ENCODE results near the gene VAV1.
"Not testable (repeated sequence)": the region's sequence is repeated elsewhere in the genome, so short reads cannot be mapped to it uniquely, and the experiment has no call there.

The VAV1 gene

DNA sequence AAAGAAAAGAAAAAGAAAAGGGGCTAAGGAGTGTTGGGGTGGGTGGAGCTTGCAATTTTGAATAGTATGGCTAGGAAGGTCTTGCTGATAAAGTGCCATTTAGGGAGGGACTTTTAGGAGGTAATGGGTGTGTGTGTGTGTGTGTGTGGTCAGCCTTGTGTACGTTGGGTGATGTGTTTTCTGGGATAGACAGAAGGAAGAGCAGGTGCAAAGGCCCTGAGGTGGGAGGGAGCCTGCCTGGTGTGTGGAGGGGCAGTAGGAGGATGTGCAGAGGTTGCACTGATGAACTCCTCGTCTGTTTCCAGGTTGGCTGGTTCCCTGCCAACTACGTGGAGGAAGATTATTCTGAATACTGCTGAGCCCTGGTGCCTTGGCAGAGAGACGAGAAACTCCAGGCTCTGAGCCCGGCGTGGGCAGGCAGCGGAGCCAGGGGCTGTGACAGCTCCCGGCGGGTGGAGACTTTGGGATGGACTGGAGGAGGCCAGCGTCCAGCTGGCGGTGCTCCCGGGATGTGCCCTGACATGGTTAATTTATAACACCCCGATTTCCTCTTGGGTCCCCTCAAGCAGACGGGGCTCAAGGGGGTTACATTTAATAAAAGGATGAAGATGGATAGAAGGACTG lies 84.4 kb downstream of the VAV1 start:
- DNase-seq: no peak

DNA sequence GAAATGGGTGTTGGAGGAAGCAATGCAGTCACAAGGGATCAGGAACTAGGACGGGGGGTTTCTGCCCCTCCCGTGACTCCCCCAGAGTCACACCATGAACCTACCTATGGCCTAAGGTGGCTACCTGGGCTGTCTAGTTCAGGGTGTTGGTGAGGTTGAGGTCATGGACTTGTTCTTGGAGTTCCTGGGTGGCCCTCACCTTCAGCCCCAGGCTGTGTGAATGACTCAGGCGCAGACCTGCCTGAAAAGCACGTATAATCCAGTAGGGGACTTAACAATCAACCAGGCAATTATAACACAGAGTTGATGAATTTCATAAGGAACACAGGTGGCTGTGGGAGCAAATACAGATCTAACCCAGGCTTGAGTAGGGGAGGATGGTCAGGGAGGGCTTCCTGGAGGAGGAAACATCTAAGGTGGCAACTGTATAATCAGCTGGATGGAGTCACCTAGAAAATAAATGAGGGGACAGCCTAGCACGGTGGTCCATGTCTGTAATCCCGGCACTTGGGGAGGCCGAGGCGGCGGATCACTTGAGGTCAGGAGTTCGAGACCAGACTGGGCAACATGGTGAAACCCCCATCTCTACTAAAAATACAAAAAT lies 89.3 kb downstream of the VAV1 start:
- no peak for DNase-seq

DNA sequence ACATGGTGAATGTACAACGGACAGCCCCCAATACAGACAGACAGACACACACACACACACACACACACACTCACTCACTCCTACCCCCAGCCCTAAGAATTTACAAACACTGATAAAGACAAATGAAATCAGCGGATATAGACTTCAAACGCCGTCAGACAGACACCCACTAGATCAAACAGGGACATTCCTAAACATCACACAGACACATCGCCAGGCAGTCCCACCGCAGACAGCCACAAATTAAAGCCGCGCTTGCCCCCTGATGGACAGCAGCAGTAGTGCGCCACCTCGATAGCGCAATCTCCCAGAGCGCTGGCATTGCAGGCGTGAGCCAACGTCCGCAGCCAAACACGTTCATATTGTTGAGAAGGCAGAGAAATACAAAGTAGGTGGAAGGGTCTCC lies 90.2 kb downstream of the VAV1 start:
- DNase-seq: peak; percentile 29

DNA sequence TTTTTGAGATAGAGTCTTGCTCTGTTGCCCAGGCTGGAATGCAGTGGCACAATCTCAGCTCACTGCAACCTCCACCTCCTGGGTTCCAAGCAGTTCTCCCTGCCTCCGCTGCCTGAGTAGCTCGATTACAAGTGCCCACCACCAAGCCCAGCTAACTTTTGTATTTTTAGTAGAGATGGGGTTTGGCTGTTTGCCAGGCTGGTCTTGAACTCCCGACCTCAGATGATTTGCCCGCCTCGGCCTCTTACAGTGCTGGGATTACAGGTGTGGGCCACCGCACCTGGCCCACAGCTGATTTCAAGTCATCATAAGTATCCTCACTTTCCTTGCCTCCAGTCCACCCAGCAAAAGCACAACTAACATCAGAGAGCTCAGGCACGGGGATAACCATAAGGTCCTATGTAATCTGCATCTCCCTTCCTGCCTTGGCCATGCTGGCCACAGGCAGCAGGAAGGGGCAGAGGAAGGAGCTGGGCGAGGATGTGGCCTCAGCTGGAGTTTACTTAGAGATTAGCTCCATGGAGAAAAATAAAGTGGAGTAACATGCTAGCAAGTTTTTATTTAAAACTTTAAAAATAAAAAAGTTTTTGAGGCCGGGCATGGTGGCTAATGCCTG lies 91.9 kb downstream of the VAV1 start:
- no peak for DNase-seq

DNA sequence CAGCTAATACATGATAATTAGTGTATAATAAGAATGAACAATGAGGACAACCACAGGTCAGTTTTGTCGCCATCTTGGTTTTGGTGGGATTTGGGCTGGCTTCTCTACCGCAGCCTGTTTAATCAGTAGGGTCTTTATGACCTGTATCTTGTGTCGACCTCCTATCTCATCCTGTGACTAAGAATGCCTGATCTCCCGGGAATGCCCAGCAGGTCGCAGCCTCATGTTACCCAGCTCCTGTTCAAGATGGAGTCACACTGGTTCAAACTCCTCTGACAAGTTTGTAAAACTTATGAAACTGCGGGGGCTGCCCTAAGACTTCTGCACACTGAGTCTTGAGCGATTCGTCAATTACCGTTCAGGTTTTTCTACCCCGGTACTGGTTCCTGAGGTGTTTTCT lies 93.3 kb downstream of the VAV1 start:
- no peak for DNase-seq

DNA sequence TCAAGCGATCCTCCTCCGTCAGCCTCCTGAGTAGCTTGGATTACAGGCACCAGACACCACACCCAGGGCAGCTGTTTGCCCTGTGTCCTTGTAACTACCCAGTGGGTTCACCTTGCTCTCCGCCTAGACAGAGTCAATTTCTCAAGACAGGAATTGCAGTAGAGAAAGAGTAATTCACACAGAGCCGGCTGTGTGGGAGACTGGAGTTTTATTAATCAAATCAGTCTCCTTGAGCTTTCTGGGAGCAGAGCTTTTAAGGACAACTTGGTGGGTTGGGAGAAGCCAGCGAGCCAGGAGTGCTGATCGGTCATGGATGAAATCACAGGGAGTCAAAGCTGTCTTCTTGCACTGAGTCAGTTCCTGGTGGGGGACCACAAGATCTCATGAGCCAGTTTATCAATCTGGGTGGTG lies 94.2 kb downstream of the VAV1 start:
- DNase-seq: no peak

DNA sequence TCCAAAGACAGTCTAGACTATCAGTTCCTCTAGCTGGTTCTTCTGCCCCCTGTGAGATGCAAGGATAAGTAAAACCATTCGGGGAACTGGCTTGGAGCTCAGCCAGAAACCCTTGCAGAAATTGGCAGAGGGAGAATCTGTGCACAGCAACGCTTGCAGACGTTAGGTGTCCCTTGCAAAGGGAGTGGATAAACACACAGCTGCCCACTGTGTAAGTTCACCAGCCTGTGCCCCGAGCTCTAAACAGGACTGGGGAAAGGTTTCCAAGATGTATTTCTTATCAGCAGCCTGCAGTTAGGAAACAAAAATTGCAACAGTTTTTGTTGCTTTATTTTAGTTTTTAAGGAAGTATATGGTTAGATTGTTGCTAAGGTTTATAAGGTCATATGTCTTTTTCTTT lies 95.8 kb downstream of the VAV1 start:
- no peak for DNase-seq

DNA sequence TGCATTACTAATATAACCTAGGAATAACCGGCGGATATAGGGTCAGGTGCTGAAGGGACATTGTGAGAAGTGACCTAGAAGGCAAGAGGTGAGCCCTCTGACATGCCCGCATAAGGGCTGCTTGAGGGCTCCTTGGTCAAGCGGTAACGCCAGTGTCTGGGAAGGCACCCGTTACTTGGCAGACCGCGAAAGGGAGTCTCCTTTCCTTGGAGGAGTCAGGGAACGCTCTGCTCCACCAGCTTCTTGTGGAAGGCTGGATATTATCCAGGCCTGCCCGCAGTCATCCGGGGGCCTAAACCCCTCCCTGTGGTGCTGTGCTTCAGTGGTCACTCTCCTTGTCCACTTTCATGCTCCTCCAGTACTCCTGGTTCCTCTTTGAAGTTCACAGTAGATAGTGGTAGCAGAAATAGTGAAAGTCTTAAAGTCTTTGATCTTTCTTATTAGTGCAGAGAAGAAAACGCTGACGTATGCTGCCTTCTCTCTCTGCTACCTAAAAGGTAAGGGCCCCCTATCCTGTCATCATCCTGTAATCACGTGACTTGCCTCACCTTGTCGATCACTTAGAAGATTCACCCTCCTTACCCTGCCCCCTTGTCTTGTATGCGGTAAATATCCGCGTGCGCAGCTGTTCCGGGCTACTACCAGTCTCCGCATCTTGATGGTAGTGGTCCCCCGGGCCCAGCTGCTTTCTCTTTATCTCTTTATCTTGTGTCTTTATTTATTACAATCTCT lies 96.8 kb downstream of the VAV1 start:
- DNase-seq: not testable (repeated sequence)

DNA sequence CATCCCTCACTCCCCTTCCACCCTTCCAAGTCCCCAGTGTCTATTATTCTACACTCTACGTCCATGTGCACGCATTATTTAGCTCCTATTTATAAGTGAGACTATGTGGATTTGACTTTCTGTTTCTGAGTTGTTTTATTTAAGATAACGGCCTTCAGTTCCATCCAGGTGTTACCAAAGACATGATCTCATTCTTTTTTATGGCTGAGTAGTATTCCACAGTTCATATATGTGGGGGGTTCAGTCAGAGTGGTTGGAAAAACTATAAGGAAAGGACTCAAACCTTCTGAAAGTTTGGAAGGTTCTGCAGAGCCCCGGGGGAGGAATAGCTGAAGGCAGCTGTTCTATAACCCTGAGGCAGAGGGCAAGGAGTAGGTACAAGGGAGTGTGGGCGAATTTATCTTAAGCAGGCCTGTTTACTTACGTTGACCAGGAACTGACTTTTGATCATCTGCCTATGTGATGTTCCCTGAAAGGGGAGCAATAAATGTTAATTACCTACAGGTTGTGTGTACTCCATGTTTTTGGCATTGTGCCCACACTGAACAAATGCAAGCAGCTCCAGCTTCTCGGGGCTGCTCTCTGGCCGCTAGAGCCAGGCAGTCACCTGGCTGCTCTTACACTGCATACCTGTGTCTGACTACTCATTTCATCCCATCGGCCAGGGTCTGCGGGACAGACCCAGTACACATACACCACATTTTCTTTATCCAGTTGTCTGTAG lies 101.4 kb downstream of the VAV1 start:
- DNase-seq: no peak

DNA sequence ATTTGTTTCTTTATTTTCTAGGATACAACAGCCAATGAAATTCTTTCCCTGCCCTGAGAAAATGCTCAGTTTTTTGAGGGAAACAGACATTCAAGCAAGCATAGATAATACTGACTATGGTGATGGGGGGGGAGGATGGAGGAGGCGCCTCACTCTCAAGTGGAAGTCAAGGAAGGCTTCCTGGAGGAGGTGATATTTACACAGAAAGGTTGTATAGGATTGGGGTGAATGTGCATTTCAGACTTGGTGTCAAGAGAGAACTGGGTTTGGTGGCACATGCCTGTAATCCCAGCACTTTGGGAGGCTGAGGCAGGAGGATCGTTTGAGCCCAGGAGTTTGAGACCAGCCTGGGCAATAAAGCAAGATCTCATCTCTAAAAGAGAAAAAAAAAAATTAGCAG lies 102.7 kb downstream of the VAV1 start:
- DNase-seq: no peak

DNA sequence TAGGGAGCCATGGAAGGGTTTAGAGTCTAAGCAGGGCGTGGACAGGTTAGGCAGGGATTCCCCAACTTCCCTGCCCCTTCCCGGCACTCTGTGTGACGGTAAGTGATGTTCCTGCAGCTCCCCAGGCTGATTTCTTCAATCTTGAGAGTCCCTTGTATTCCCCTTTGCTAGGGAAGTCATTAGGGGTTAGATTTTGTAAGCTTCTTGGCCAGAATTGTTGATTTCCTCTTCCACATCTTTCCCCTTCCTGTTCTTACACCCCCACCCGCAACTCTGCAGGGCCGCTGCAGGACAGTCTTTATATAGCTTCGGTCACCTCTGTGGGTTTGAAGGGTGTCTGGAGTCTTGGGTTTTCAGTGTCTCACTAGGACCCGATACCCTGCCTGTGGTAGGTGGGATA lies 104.2 kb downstream of the VAV1 start:
- DNase-seq: no peak

DNA sequence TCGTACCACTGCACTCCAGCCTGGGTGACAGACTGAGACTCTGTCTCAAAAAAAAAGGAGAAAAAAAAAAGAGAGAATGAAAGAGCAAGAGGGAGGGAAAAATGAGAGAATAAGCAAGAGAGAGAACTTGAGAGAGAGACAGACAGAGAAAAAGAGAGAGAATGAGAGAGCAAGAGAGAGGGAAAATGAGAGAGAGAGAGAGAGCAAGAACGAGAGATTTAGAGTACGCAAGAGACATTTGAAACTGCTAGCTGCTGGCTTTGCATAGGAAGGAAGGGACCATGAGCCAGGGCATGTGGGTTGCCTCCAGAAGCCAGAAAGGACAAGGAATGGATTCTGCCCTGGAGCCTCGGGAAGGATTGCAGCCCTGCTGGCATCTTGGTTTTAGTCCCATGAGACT lies 105.3 kb downstream of the VAV1 start:
- DNase-seq: no peak

DNA sequence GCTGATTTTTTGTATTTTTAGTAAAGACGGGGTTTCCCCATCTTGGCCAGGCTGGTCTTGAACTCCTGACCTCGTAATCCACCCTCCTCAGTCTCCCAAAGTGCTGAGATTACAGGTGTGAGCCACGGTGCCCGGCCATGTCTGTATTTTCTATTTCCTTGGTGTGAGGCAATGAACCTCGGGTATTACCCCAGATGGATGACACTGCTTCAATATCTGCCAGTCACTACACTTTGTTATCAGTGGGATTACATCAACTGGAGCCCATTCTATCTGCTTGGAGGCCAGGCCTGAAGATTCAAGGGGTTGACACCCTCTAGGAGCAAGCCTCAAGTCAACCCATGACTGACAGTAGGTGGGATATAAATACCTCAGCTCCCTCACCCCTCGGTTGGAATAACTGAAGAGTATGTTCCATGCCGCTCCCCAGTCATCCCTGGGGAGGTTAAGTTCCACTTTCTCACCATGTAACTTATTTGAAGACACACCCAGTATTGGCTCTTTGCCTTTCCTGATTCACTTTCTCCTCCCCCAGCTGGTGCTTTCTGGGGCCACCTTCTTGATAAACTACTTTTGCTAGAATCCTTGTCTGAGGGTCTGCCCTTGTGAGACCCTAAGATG lies 113.9 kb downstream of the VAV1 start:
- no peak for DNase-seq

DNA sequence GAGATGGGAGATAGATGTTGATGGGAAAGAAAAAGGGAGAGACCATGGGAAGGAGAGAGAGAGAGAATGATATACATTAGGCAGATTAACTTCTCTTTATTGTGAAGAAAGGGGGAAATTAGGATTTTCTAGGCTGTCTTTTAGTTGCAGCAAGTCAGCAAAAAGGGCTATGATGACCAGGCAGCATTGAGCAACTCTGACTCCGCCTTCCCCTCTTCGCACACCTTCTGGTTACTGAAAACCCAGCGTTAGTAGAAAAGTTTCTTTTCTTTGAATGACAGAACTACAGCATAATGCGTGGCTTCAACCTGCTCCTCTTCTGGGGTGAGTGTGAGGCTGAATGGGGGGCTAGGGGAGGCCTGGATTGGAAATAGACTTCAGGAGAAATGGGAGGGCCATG lies 114.8 kb downstream of the VAV1 start, which contains the start of gene ADGRE1:
TSS of gene ADGRE1 (plus strand) at position 264 of the 400 bp plus-strand sequence. CDS start at position 294, 30 bp downstream.
- no peak for DNase-seq

DNA sequence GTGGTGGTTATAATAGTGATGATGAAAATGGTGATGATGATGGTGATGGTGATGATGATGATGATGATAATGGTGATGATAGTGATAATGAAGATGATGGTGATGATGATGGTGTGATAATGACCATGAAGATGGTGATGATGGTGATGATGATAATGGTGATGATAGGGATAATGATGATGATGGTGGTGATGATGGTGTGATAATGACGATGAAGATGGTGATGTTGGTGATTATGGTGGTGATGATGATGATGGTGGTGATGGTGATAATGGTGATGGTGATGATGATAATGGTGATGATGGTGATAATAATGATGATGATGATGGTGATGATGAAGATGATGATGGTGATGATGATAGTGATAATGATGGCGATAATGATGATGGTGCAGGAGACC lies 116.5 kb downstream of the VAV1 start:
- DNase-seq: no peak

DNA sequence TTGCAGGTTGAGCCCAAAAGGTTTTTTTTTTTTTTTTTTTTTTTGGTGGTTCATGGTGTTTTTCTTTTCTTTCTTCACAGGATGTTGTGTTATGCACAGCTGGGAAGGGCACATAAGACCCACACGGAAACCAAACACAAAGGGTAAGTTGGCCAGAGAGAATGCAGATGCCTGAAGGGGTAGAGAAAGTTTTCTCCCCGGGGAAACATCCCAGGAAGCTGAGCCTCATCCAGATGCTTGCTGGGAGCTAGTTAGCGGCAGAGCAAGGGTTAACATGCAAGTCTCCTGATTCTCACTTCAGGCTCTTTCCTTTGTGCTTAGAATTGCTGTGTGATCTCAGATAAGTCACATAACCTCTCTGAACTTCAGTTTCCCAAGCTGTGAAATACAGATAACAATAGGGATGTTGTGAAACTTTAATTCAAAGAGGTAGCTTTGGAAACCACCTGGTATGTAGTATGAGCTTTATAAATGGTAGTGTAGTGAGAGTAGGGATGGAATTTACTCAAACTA lies 117.9 kb downstream of the VAV1 start:
- no peak for DNase-seq

DNA sequence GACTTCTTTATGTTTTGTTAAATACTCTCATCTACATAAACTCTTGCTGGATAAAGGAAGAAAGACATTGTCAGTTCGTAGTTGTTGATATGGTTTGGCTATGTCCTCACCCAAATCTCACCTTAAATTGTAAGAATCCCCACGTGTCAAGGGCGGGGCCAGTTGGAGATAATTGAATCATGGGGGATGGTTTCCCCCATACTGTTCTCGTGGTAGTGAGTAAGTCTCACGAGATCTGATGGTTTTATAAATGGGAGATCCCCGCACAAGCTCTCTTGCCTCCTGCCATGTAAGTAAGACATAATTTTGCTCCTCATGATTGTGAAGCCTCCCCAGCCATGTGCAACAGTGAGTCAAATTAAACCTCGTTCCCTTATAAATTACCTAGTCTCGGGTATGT lies 118.4 kb downstream of the VAV1 start:
- no peak for DNase-seq

DNA sequence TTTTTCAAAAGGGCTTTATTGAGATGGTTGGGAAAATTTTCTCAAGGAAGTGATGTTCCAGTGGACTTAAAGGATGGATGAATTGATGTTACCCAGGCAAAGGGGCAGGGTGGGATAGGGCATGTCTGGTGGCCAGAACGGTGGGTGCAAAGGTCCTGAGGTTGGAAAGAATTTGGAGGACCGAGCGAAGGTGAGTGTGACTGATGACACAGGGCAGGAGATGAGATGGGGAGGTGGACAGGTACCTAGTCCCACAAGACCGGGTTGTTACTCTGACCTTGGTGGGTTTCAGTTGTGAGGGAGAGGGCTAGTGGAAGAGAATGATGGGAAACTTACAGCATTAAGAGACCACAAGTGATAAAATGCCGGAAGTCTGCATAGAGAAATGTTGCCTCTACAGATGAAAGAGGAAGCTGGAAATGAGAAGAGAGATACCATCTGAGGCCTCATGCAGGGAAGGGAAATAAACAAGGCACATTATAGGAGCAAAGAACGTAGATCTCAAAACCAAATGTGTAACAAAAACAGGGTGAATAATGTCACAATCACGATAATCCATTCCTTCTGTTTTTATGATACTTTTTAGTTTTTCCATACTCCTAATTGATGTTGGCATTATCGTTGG lies 119.4 kb downstream of the VAV1 start:
- DNase-seq: no peak

DNA sequence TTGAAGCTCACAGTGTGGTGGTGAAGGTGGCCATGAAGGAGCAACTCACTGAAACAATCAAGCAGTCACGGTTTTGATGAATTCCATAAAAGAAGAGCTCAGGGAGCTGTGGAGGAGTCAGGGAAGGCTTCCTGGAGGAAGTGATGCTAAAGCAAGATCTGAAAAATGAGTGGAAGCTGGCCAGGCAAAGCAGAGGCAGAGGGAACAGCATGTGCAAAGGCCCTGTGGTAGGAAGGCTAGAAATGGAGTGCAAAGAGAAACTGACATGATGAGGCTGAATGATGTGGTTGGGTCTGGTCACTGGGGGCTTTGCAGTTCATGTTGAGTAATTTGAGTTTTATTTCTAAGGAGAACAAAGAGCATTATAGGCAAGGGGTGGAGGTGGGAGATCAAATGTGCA lies 121.8 kb downstream of the VAV1 start:
- no peak for DNase-seq

DNA sequence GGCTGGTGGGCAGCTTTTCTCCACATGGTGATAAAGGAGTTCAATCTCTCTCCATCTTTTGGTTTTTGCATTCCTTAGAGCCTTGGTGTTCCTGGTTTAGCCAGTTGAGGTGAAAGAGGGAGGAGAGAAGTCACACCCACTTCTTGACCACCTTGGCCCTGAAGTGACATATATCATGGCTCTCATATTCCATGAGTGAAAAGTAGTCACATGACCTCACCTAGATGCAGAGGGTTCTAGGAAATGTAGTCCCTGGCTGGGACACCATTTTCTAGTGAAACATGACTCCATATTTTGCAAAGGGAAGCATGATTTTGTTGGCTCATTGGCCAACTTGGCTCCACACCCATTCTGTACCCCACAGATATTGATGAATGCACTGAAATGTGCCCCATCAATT lies 130.9 kb downstream of the VAV1 start:
- no peak for DNase-seq

DNA sequence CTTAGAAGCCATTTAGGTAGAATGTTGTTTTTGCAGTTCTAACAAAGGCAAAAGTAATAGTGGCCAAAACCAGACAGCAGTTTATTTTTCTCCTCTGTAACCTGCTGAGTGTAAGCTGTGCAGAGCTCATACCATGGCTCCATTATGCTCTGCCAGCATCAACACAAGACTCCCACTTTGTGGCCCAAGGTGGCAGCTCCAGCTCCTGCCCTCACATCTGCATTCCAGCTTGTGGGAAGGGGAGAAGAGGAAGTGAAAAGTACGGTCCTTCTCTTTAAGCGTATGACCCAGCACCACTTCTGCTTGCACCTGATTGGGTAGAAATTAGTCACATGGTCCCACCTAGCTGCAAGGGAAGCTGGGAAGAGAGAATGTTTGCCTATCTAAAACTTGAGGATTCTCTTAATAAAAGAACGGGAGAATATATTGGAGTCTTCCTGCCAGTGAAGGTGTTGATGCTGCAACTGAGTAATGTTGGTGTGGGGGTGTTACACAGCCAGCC lies 134.1 kb downstream of the VAV1 start:
- no peak for DNase-seq
